HUES64 (cell line): Measurements from ENCODE around the gene MPO.

ENCODE experiments used
- H3K27ac ChIP-seq: 2 replicates; pipeline ENCODE4 v1.7.0; 2013; ENCODE audit warnings: low read depth, low read length, inconsistent platforms
- H3K27me3 ChIP-seq: 2 replicates; pipeline ENCODE4 v1.6.1; 2013; ENCODE audit warnings: mild to moderate bottlenecking, low read length; ENCODE audit not compliant: insufficient read depth
- H3K36me3 ChIP-seq: 2 replicates; pipeline ENCODE4 v1.6.1; 2013; ENCODE audit warnings: mild to moderate bottlenecking, low read length; ENCODE audit not compliant: insufficient read depth
- H3K4me1 ChIP-seq: 2 replicates; pipeline ENCODE4 v1.6.1; 2013; ENCODE audit warnings: mild to moderate bottlenecking, low read length, moderate library complexity; ENCODE audit not compliant: insufficient read depth
- H3K4me3 ChIP-seq: 2 replicates; pipeline ENCODE4 v1.5.1; 2013; ENCODE audit warnings: mild to moderate bottlenecking, low read length, moderate library complexity
- H3K9ac ChIP-seq: 2 replicates; pipeline ENCODE4 v1.6.1; 2013; ENCODE audit warnings: mild to moderate bottlenecking, low read depth, low read length
- H3K9me3 ChIP-seq: 2 replicates; pipeline ENCODE4 v1.6.1; 2013; ENCODE audit warnings: low read depth, low read length; ENCODE audit not compliant: insufficient read depth
- WGBS: fragments of 150-250, 120-280 bp; methylation state at CpG from one replicate; pipeline ENCODE4 v1.1.7; 2013; ENCODE audit warnings: missing lambda C conversion rate; 5-methylcytosine and 5-hydroxymethylcytosine counted together

Gene MPO

DNA sequence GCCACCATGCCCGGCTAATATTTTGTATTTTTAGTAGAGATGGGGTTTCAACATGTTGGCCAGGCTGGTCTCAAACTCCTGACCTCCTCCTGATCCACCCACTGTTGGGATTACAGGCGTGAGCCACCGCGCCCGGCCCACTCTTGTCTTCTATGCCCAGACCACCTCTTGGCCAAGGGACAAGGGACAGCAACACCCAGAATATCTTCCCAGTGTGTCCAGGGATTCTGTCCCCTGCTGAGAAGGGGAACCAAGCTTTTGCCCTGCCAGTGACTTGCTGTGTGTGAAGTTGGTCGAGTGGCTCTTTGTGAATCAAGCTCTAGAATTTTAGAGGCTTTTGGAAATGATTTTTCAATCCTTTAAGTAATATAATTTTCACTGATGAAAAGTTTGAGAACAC, 1.7 kb upstream of the MPO start:
- no peak overlapping the region for H3K9ac ChIP-seq
- peaks cover 22% of the 10 kb centered on the region; the same call in 1 of the 2 replicates for H3K27me3 ChIP-seq
- 92% methylated on average over 6 of the region's 6 CpGs for WGBS
- peaks cover 14% of the 10 kb centered on the region for H3K4me1 ChIP-seq
- no peaks in the 10 kb centered on the region for H3K9me3 ChIP-seq
- no peak overlapping the region for H3K4me3 ChIP-seq
- no peaks in the 10 kb centered on the region for H3K36me3 ChIP-seq
- no peak overlapping the region for H3K27ac ChIP-seq

- Histone ChIP-seq H3K9me3 (no peaks in the 10 kb centered on the region), H3K9ac (no peak overlapping the region), H3K4me1 (peaks cover 14% of the 10 kb centered on the region), H3K4me3 (no peak overlapping the region), H3K27me3 (peaks cover 22% of the 10 kb centered on the region; the same call in 1 of the 2 replicates), H3K36me3 (no peaks in the 10 kb centered on the region), H3K27ac (no peak overlapping the region)
- 81% methylated on average over 2 of the region's 2 CpGs for WGBS
Observed at GRCh38 chr17:58281511-58282011, 826 bp upstream of the MPO start.

- Histone ChIP-seq H3K9me3 (no peaks in the 10 kb centered on the region), H3K4me3 (no peak overlapping the region), H3K27ac (no peak overlapping the region), H3K36me3 (no peaks in the 10 kb centered on the region), H3K4me1 (peaks cover 9% of the 10 kb centered on the region), H3K27me3 (peaks cover 22% of the 10 kb centered on the region; the same call in 1 of the 2 replicates), H3K9ac (no peak overlapping the region)
- WGBS = 91% methylated on average over 16 of the region's 16 CpGs
Observed at GRCh38 chr17:58279736-58280479, 827 bp downstream of the MPO start.

DNA sequence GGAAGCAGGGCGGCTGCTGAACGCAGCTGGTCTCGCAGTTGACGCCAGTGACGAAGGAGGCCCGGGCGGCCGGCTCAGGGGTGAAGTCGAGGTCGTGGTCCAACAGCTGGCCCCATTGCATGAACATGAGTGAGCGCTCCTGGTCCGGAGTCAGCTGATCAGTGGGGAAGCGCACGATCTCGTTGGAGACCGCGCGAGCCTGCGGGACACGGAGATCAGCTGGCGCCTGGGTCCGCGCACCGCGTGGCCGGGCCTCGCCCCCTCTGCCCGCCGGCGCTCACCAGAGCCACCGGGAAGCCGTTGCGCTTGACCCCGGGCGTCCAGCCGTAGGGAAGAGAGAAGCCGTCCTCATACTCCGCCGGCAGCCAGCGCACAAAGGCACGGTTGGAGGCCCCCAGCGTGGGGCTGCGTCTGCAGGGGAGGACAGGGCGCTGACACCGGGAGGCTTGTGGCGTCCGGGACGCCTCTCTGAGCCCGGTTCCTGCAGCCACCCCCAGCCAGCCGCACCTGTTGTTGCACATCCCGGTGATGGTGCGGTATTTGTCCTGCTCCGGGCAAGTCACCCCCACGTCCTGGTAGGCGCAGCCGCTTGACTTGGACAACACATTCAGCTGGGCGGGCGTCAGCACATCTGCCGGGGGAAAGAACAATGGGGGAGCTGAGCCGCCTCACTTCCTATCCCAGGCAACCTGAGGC, 1.6 kb downstream of the MPO start:
- no peak overlapping the region for H3K4me3 ChIP-seq
- peaks cover 22% of the 10 kb centered on the region; the same call in 1 of the 2 replicates for H3K27me3 ChIP-seq
- no peak overlapping the region for H3K27ac ChIP-seq
- peaks cover 2% of the 10 kb centered on the region; the same call in 1 of the 2 replicates for H3K4me1 ChIP-seq
- H3K9ac ChIP-seq = no peak overlapping the region
- H3K9me3 ChIP-seq = no peaks in the 10 kb centered on the region
- no peaks in the 10 kb centered on the region for H3K36me3 ChIP-seq
- WGBS = 89% methylated on average over 60 of the region's 60 CpGs

GRCh38 chr17:58278661-58279015, 2.1 kb downstream of the MPO start:
- Histone ChIP-seq H3K36me3 (no peaks in the 10 kb centered on the region), H3K4me1 (no peaks in the 10 kb centered on the region), H3K27ac (no peak overlapping the region), H3K9me3 (no peaks in the 10 kb centered on the region), H3K27me3 (peaks cover 22% of the 10 kb centered on the region; the same call in 1 of the 2 replicates), H3K4me3 (no peak overlapping the region), H3K9ac (no peak overlapping the region)
- WGBS = 86% methylated on average over 5 of the region's 5 CpGs

DNA sequence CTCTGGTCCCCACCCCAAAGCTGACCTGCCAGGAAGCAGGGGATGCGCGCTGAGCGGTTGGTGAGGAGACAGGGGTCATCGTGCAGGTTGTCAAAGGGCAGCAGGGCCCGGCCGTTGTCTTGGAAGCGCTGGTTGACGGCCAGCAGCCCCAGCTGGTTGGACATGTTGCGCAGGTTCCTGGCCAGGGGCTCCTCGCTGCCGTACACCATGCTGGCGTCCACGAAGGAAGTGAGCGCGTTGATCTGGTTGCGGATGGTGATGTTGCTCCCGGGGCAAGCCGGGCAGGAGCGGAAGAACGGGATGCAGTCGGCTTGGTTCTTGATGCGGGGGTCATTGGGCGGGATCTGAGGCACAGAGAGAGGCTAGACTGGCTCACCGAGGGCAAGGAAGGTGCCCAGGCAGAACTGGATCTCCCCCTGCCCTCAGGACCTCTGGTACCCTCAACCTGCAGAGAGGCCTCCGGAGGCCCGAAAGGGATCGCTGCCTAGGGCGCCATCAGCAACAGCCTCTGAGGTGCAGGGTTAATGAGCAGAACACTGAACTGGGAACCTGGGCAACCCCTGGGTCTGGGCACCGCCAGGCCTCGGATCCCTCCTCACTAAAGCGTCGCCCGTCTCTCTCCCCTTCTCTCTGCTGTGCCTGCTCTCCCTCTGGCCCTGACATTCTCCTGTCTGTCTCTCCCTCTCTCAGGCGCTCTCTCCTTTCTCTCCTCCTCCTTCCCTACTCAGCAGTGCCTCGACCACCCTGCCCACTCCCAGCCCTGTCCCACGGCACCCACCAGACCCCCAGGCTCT, 2.7 kb downstream of the MPO start:
- no peak overlapping the region for H3K27ac ChIP-seq
- no peaks in the 10 kb centered on the region for H3K36me3 ChIP-seq
- H3K27me3 ChIP-seq = peaks cover 22% of the 10 kb centered on the region
- no peak overlapping the region for H3K9ac ChIP-seq
- 95% methylated on average over 35 of the region's 36 CpGs for WGBS
- no peaks in the 10 kb centered on the region for H3K9me3 ChIP-seq
- no peaks in the 10 kb centered on the region for H3K4me1 ChIP-seq
- H3K4me3 ChIP-seq = no peak overlapping the region

DNA sequence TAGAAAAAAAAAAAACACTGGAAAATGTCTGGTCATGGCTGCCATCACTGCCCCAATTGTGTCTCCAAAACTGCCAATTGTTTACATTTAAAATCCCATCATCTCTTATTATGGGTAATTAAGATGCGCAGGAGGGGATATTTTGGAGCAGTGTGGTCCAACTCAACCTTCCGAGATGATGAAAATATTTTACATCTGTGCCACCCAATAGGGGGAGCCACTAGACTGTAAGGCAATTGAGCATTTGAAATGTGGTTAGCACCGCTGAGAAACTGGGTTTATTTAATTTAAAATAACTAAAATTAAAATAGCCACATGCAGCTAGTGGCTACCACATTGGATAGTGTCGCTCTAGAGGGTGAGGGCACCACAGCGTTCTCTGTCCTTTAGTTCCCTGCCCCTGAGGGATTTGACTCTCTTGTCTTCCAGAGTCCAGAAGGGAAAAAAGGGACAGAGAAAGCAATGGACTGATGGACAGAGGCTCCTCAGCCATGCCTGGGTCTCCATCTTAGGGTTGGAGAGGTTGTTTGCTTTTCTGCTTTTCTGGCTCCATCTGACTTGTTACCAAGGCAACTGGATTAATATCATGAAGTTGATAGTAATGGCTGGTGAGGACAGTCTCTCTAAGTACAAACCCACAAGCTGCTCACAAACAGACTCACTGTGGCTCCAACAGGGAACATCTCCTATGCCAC, 3.5 kb downstream of the MPO start:
- H3K27ac ChIP-seq = no peak overlapping the region
- no peak overlapping the region for H3K9ac ChIP-seq
- 83% methylated on average over 5 of the region's 5 CpGs for WGBS
- no peaks in the 10 kb centered on the region for H3K36me3 ChIP-seq
- no peak overlapping the region for H3K4me3 ChIP-seq
- no peaks in the 10 kb centered on the region for H3K4me1 ChIP-seq
- H3K27me3 ChIP-seq = peaks cover 22% of the 10 kb centered on the region
- H3K9me3 ChIP-seq = no peaks in the 10 kb centered on the region

DNA sequence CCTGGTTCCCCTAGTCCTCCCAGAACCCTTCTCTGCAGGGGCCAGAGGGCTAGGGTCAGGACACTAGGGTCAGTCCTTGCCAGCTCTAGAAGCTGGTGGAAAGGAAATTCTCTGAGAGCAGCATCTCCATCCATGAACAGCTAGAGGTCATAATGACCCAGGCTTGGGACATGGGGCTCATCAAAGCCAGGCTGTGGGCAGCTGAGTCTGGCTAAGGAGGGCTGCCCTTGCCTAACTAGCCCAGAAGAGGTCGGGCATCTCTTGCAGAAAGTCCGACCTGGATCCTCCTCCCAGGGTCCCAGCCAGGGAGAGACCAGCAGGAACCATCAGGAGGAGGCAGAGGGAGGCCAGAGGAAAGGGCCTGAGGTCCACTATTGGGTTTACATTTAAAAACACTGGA, 4.3 kb downstream of the MPO start:
- Histone ChIP-seq H3K9ac (no peak overlapping the region), H3K27ac (no peak overlapping the region), H3K36me3 (no peaks in the 10 kb centered on the region), H3K4me3 (no peak overlapping the region), H3K9me3 (no peaks in the 10 kb centered on the region), H3K27me3 (peaks cover 22% of the 10 kb centered on the region), H3K4me1 (no peaks in the 10 kb centered on the region)
- WGBS = 67% methylated on average over 2 of the region's 2 CpGs

DNA sequence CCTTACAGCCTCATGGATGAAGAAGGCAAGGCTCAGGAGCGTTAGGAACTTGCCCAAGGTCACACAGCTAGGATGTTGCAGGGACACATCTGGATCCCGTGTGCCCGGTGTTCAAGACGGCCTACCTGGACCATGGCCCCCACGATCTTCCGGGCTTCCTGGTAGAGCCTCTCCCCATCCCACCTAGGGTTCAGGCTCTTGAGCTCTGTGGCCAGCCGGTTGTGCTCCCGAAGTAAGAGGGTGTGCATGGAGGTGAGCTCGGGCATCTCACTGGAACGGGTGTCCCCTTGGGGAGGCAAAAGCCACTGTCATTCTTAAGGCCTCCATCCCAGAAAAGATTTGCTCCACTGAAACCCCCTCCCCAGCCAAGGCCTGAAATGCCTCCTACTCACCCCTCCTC, 5.3 kb downstream of the MPO start:
- H3K27me3 ChIP-seq = peaks cover 22% of the 10 kb centered on the region
- no peak overlapping the region for H3K27ac ChIP-seq
- WGBS = 92% methylated on average over 10 of the region's 10 CpGs

DNA sequence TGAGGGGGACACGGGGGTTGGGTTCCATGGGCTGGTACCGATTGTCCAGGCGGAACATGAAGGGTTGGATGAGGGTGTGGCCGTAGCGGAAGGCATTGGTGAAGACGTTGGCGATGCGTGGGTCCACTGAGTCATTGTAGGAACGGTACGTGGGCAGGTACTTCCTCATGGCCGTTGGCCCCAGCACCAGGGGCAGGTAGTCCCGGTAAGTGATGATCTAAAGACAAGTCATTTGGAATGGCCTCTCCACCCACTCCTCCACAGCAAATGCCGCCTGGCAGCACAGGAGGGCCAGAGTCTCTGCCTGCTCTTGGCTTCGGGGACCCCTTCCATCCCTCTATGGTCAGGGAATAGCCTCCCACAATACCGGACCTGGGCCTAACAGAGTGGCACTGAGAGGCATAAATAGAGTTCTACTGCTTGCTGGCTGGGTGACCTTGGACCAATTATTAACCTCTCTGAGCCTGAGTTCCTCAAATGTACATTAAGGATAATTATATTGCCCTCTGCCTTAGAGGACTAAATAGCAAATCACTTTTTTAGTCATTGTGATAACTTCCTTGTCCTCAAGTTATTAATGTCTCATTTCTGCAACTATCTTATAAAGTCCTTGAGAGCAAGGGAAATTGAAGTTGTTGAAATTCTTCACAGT, 7.2 kb downstream of the MPO start:
- WGBS = 93% methylated on average over 15 of the region's 15 CpGs
- no peak overlapping the region for H3K27ac ChIP-seq
- no peak overlapping the region for H3K9ac ChIP-seq
- no peaks in the 10 kb centered on the region for H3K4me1 ChIP-seq
- no peaks in the 10 kb centered on the region for H3K9me3 ChIP-seq
- no peaks in the 10 kb centered on the region for H3K36me3 ChIP-seq
- H3K4me3 ChIP-seq = no peak overlapping the region
- H3K27me3 ChIP-seq = peaks cover 6% of the 10 kb centered on the region

More for the DNA sequence above, 5.3 kb downstream of the MPO start:
- no peak overlapping the region for H3K4me3 ChIP-seq
- no peaks in the 10 kb centered on the region for H3K4me1 ChIP-seq
- H3K9me3 ChIP-seq = no peaks in the 10 kb centered on the region
- no peak overlapping the region for H3K9ac ChIP-seq
- no peaks in the 10 kb centered on the region for H3K36me3 ChIP-seq
